HG03354 (cell line): ENCODE data around the gene GRIFIN.
A peak's percentile ranks its signal among the peaks of the same experiment; 100 is the strongest.

Source experiments
- ATAC-seq: cut with Tn5 transposase; IDR thresholded peaks from one replicate; pipeline ENCODE4 v1.9.1; 2021; ENCODE audit warnings: mild to moderate bottlenecking; ENCODE audit not compliant: unreplicated experiment, poor library complexity, severe bottlenecking

GRIFIN gene

GRCh38 chr7:2514473-2515423 is 38.5 kb upstream of the GRIFIN start:
- ATAC-seq, result no peak

- no peak for ATAC-seq
These were observed 37.5 kb upstream of the GRIFIN start for GRCh38 chr7:2513702-2514101.

- no peak for ATAC-seq
These were observed 36.5 kb upstream of the GRIFIN start for GRCh38 chr7:2512713-2513112.

DNA sequence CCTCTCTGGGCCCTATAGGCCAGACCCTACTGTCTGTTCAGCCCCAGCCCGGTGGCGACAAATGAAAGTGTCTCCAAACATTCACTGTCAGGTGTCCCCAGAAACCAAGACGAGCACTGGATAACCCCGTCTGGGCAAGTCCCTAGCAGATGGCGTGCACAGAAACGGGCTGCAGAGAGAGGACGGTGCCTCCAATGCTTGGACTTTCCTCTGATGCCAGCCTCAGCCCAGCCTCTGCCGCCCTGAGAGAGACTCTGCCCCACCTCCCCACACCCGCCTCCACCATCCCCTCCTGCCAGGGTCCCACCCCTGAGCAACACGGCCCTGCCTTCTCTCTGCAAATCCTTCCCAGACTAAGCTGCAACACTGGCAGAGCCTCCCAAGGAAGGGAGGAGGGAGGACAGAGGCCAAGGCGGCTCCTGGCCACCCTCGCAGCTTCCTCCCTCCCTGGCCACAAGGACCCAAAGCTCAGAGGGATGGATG is 36.0 kb upstream of the GRIFIN start:
- no peak for ATAC-seq

GRCh38 chr7:2511769-2512168 is 35.6 kb upstream of the GRIFIN start:
- no peak for ATAC-seq

DNA sequence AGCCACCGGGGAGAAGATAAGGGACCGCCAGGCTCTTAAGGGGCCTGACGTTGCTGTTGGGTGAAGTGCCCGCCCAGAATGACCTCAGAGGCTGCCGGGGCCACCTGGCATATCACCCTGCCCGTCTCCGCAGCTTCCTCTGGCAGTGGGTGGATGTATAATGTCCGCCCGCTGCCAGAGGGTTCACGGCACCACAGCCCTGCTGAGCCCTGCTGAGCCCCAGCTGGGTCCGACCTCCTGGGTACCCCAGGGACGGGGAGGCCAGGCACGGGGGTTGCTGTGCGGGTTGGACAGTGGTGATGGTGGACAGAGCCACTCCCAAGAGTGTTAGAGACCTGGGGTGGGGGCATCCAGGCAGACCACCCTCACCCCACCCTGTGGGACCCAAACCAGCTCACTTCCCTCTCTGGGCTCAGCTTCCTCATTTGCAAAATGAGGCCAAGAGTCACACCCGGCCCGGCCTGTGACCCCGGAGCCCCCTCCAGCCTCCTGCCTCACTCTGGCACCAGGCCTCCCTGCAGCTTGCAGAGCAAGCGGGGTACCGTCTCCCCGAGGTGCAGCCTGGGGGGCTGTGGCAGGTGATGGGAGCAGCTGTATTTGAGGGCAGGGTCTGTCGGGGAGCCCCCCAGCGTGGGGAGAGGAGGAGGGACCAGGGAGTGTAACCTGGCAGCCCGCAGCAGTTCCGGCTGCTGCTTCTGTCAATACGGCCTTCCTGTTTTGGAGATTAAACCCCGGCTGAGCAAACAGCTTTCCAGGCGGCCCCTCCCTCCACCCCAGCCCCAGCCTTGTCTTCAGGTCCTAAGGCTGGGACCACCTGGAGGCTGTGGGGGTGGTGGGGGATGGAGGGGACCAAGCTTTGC is 34.9 kb upstream of the GRIFIN start:
- ATAC-seq, result no peak

GRCh38 chr7:2510130-2510776 is 34.1 kb upstream of the GRIFIN start:
- ATAC-seq, result no peak

GRCh38 chr7:2509298-2509906 is 33.2 kb upstream of the GRIFIN start:
- no peak for ATAC-seq

DNA sequence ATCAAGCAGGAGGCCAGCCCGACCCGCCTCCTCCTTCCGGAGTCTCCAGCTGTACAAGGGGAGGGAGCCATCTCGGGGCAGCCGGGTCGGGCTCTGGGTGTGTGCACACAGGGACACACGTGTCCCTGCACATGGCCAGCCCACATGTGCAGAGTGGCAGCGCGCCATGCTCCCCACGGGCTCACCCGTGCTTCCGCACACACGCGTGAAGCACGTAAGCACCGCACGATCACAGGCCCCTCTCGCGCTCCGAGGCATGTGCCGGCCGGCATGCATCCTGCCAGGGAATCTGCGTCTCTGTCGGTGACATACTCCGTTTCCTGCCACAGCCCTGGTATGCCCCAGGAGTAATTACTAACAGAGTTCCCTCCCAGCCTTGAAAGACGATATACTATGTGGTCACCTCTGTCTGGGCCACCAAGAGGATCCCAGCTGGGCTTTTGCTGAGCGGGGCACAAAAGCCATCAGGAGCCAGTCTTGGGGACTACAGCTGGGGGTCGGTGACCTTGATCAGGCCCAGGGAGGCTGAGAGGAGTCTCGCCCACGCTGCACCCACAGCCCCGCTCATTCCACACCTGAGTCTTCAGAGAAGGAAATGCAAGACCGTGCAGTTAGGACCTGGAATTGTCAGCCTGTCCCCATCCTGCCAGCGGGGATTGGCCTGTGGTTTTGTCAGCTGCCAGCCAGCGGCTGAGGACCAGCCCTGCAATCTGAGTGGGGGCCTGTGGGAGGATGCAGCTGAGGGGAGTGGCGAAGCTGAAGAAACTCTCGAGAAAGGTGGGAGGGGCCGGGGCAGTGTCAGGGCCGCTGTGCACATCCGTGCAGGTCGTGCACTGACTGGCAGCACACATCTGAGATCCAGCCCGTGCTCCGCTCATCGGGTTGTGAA is 32.4 kb upstream of the GRIFIN start:
- peak; percentile 64 for ATAC-seq

DNA sequence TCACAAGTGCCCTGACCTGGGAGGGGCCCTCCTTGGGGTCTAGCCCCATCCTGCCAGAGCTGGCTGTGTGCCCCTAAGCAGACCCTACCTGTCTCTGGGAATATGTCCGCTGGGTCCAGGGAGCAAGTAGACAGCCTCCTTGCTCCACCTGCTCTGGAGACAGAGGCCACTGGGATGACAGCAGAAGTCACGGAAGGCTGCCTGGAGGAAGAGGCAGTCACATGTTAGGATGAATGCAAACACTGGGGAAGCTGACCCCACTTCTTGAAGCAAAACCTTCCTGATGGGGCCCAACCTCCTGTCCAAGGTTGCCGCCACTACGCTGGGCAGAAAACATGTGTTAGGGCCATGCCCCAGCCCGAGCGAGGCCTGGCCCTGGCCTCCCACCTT is 31.7 kb upstream of the GRIFIN start:
- no peak for ATAC-seq

GRCh38 chr7:2507208-2507916 is 31.2 kb upstream of the GRIFIN start:
- no peak for ATAC-seq

- ATAC-seq, result no peak
These were observed 29.2 kb upstream of the GRIFIN start for GRCh38 chr7:2505401-2505800.

DNA sequence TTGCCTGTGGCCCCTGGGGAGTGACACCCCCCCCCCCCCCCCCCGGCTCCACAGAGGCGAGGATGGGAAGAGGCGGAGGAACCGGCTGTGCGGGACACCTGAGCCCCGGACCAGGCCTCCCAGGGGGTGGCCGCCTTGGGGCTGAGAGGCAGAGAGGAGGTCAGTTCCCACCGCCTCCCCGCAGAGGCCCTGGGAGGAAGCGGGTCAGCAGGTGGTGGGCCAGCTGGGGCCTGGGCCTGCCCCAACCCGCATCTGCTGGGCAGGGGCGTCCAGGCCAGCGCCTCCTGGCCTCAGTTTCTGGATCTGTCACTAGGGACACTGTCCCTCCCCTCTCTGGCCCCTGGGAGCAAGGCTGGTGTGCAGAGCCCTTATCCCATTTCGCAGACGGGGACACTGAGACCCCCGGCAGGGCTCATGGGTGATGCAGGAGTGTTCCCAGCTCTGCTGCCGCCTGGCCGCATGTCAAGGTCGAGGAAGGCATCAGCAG is 28.7 kb upstream of the GRIFIN start:
- no peak for ATAC-seq

DNA sequence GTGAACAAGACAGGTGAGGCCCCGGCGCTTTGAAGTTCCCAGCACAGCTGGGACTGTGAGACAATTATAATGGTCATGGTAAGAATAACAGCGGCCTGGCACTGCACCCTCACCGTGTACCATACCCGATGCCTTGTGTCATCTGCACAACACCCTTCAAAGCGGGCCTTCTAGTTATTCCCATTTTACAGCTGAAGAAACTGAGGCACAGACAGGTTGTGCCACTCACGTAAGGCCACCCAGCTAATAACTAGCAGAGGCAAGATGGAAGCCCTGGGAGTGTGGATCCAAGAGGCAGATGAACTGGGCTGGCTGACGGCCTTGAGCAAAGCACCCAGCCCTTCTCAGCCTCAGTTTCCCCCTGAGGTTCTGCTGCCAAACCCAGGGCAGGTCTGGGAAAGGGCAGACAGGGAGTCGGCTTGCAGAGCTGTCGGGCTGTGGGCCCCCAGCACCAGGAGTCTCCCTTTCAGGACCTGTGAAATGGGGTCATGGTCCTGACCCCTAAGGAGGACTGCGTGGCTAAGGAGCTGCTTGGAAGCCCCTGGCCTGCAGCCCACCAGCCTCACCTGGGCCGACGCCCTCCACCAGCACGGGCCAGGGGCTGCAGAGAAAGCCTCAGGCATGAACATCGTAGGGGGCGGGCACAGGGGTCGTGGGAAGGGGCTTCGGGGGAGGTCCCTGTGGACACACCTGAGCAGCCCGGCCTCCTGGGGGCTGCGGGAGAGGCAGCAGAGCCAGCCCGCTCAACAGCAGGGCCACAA is 28.1 kb upstream of the GRIFIN start:
- ATAC-seq, result no peak

- ATAC-seq, result no peak
These were observed 27.1 kb upstream of the GRIFIN start for GRCh38 chr7:2503056-2503941.

- no peak for ATAC-seq
These were observed 26.4 kb upstream of the GRIFIN start for GRCh38 chr7:2502647-2502966.
